HEK293 (cell line): ENCODE measurements around the gene CDHR1.

Experiments
- CTCF ChIA-PET: fragments of 350-600 bp; formaldehyde crosslinking; extraction: SDS; loops from one replicate; lab custom pipeline; 2021; ENCODE audit warnings: antibody characterized with exemption; lab: Yijun Ruan, JAX
- POLR2A ChIA-PET: fragments of 300-600 bp; formaldehyde crosslinking; extraction: SDS; loops from one replicate; lab custom pipeline; 2020; ENCODE audit warnings: antibody characterized with exemption, inconsistent platforms; lab: Yijun Ruan, JAX
- H3K27ac ChIP-seq: fragments of 200-500 bp; sonication (Bioruptor generic); 2 replicates; pipeline ENCODE4 v1.5.1; 2014; ENCODE audit warnings: low read depth, low read length, control low read depth, inconsistent platforms; ENCODE audit errors: extremely low read depth
- H3K36me3 ChIP-seq, 2 experiments: fragments of 200-500 bp in 1 of 2; sonication (Bioruptor generic) in 1 of 2; 1 replicate in 1 of 2; 2 replicates in 1 of 2; pipeline ENCODE4 v1.5.1; 2014 to 2017; ENCODE audit warnings: inconsistent platforms in 2 of 2, low read length in 2 of 2; ENCODE audit not compliant: control insufficient read depth in 2 of 2, insufficient read depth in 1 of 2
- H3K4me1 ChIP-seq: fragments of 200-500 bp; sonication (Bioruptor generic); 2 replicates; pipeline ENCODE4 v1.5.1; 2014; ENCODE audit warnings: mild to moderate bottlenecking, low read length, inconsistent platforms; ENCODE audit not compliant: control insufficient read depth, insufficient read depth
- H3K4me3 ChIP-seq: 2 replicates; pipeline ENCODE4 v1.5.1; 2011; ENCODE audit warnings: low read depth, mild to moderate bottlenecking, control low read depth, low read length, moderate library complexity
- H3K9me3 ChIP-seq: fragments of 200-500 bp; sonication (Bioruptor generic); 2 replicates; pipeline ENCODE4 v1.5.1; 2014; ENCODE audit warnings: low read depth, low read length, inconsistent platforms; ENCODE audit not compliant: control insufficient read depth, insufficient read depth
- AEBP2 ChIP-seq: fragments of 450-650 bp; formaldehyde crosslinking; IDR thresholded peaks from 2 replicates; pipeline ENCODE4 v1.5.1; 2016; ENCODE audit warnings: missing biosample characterization, missing genetic modification characterization, borderline replicate concordance
- BCL11A ChIP-seq: fragments of 450-650 bp; formaldehyde crosslinking; IDR thresholded peaks from 2 replicates; pipeline ENCODE4 v1.5.1; 2016; ENCODE audit warnings: low read depth, missing biosample characterization, missing genetic modification characterization
- BCL11B ChIP-seq: fragments of 450-650 bp; formaldehyde crosslinking; IDR thresholded peaks from 2 replicates; pipeline ENCODE4 v1.5.1; 2016; ENCODE audit warnings: low read depth, missing biosample characterization, missing genetic modification characterization
- OSR2 ChIP-seq: fragments of 450-650 bp; formaldehyde crosslinking; IDR thresholded peaks from 2 replicates; pipeline ENCODE4 v1.5.1; 2016; ENCODE audit warnings: missing biosample characterization, missing genetic modification characterization
- PBX3 ChIP-seq: sonication (generic); formaldehyde crosslinking; IDR thresholded peaks from 2 replicates; pipeline ENCODE4 v1.8.1; 2022; ENCODE audit warnings: mild to moderate bottlenecking, moderate library complexity, missing genetic modification reagents
- SP2 ChIP-seq: fragments of 450-650 bp; formaldehyde crosslinking; IDR thresholded peaks from 2 replicates; pipeline ENCODE4 v1.5.1; 2016; ENCODE audit warnings: missing biosample characterization, missing genetic modification characterization
- ZNF121 ChIP-seq: fragments of 450-650 bp; formaldehyde crosslinking; IDR thresholded peaks from 2 replicates; pipeline ENCODE4 v1.5.1; 2016; ENCODE audit warnings: missing biosample characterization, missing genetic modification characterization
- ZNF138 ChIP-seq: fragments of 450-650 bp; formaldehyde crosslinking; IDR thresholded peaks from 2 replicates; pipeline ENCODE4 v1.5.1; 2016; ENCODE audit warnings: missing biosample characterization, missing genetic modification characterization, borderline replicate concordance
- ZNF157 ChIP-seq: fragments of 450-650 bp; formaldehyde crosslinking; IDR thresholded peaks from 2 replicates; pipeline ENCODE4 v1.5.1; 2016; ENCODE audit warnings: missing biosample characterization, missing genetic modification characterization
- ZNF362 ChIP-seq: fragments of 450-650 bp; formaldehyde crosslinking; IDR thresholded peaks from 2 replicates; pipeline ENCODE4 v1.5.1; 2016; ENCODE audit warnings: missing biosample characterization, missing genetic modification characterization
- ZNF394 ChIP-seq: fragments of 450-650 bp; formaldehyde crosslinking; IDR thresholded peaks from 2 replicates; pipeline ENCODE4 v1.5.1; 2016; ENCODE audit warnings: missing biosample characterization, missing genetic modification characterization, mild to moderate bottlenecking, moderate library complexity, borderline replicate concordance
- ZNF398 ChIP-seq: fragments of 450-650 bp; formaldehyde crosslinking; IDR thresholded peaks from 2 replicates; pipeline ENCODE4 v1.5.1; 2017; ENCODE audit warnings: missing biosample characterization, missing genetic modification characterization
- ZNF561 ChIP-seq: fragments of 450-650 bp; IDR thresholded peaks from 2 replicates; pipeline ENCODE4 v1.5.1; 2018; ENCODE audit warnings: missing biosample characterization, missing genetic modification characterization, borderline replicate concordance
- ZNF654 ChIP-seq: fragments of 450-650 bp; formaldehyde crosslinking; IDR thresholded peaks from 2 replicates; pipeline ENCODE4 v1.5.1; 2016; ENCODE audit warnings: low read depth, missing biosample characterization, missing genetic modification characterization
- TF ChIP-seq, protein P1 (sequence below): fragments of 450-650 bp; formaldehyde crosslinking; IDR thresholded peaks from 2 replicates; pipeline ENCODE4 v1.5.1; 2016; ENCODE audit warnings: missing biosample characterization, missing genetic modification characterization
- TF ChIP-seq, protein P2 (sequence below): fragments of 450-650 bp; formaldehyde crosslinking; IDR thresholded peaks from 2 replicates; pipeline ENCODE4 v1.5.1; 2016; ENCODE audit warnings: missing biosample characterization, missing genetic modification characterization
- TF ChIP-seq, protein P3 (sequence below): fragments of 450-650 bp; formaldehyde crosslinking; IDR thresholded peaks from 2 replicates; pipeline ENCODE4; 2016; ENCODE audit warnings: missing biosample characterization, missing genetic modification characterization

CDHR1 gene

DNA sequence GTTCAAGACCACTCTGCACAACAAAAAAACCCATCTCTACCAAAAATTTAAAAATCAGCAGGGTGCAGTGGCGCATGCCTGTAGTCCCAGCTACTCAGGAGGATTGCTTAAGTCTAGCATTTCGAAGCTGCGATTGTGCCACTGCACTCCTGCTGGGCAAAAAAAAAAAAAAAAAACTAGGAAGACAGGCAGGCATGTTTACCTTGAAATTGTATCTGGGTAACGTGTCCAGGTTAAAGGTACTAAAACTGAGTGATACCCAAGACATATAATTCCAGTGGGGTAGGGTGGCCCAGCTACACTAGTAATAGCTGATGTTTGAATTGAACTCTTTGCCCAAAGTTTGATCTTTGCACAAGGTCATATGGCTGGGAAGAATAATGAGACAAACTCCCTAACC lies 38.8 kb upstream of the CDHR1 start (continued):
- TF ChIP-seq ZNF398 (tag by site-specific recombination) (no peak), ZNF654 (tag by site-specific recombination) (no peak), PBX3 (CRISPR knock-in tag) (no peak), BCL11A (tag by site-specific recombination) (no peak), ZNF394 (tag by site-specific recombination) (no peak), ZNF561 (no peak), OSR2 (tag by site-specific recombination) (no peak)
- TF ChIP-seq, protein P1, sequence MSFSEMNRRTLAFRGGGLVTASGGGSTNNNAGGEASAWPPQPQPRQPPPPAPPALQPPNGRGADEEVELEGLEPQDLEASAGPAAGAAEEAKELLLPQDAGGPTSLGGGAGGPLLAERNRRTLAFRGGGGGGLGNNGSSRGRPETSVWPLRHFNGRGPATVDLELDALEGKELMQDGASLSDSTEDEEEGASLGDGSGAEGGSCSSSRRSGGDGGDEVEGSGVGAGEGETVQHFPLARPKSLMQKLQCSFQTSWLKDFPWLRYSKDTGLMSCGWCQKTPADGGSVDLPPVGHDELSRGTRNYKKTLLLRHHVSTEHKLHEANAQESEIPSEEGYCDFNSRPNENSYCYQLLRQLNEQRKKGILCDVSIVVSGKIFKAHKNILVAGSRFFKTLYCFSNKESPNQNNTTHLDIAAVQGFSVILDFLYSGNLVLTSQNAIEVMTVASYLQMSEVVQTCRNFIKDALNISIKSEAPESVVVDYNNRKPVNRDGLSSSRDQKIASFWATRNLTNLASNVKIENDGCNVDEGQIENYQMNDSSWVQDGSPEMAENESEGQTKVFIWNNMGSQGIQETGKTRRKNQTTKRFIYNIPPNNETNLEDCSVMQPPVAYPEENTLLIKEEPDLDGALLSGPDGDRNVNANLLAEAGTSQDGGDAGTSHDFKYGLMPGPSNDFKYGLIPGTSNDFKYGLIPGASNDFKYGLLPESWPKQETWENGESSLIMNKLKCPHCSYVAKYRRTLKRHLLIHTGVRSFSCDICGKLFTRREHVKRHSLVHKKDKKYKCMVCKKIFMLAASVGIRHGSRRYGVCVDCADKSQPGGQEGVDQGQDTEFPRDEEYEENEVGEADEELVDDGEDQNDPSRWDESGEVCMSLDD (tag by site-specific recombination): no peak
- TF ChIP-seq, protein P2, sequence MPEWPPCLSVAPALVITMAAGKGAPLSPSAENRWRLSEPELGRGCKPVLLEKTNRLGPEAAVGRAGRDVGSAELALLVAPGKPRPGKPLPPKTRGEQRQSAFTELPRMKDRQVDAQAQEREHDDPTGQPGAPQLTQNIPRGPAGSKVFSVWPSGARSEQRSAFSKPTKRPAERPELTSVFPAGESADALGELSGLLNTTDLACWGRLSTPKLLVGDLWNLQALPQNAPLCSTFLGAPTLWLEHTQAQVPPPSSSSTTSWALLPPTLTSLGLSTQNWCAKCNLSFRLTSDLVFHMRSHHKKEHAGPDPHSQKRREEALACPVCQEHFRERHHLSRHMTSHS (tag by site-specific recombination): no peak

- Histone ChIP-seq H3K36me3 (peaks cover 34 to 39% of the 10 kb centered on the region in 2 experiments), H3K4me3 (no peak overlapping the region), H3K27ac (no peak overlapping the region), H3K4me1 (peaks cover 3% of the 10 kb centered on the region; the same call in 1 of the 2 replicates), H3K9me3 (no peaks in the 10 kb centered on the region)
- POLR2A ChIA-PET: interaction anchor here (1.2 kb wide), 1 partner anchor 17 kb away, joined by 3 read pairs; the partner anchor contains the start of gene GHITM
- no peak for TF ChIP-seq AEBP2 (tag by site-specific recombination)
- TF ChIP-seq, protein P3, sequence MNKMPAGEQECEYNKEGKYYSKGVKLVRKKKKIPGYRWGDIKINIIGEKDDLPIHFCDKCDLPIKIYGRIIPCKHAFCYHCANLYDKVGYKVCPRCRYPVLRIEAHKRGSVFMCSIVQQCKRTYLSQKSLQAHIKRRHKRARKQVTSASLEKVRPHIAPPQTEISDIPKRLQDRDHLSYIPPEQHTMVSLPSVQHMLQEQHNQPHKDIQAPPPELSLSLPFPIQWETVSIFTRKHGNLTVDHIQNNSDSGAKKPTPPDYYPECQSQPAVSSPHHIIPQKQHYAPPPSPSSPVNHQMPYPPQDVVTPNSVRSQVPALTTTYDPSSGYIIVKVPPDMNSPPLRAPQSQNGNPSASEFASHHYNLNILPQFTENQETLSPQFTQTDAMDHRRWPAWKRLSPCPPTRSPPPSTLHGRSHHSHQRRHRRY (tag by site-specific recombination): no peak
- TF ChIP-seq ZNF398 (tag by site-specific recombination): no peak
- no peak for TF ChIP-seq ZNF121
- TF ChIP-seq ZNF157 (tag by site-specific recombination): no peak
- no peak for TF ChIP-seq SP2
- no peak for TF ChIP-seq ZNF138 (tag by site-specific recombination)
- no peak for TF ChIP-seq BCL11B (tag by site-specific recombination)
- TF ChIP-seq ZNF362 (tag by site-specific recombination): no peak
- CTCF ChIA-PET: interaction anchor here (1.4 kb wide), 1 partner anchor 8 kb away, joined by 11 read pairs; no protein-coding TSS in a partner anchor
Observed at GRCh38 chr10:84156009-84156408, 38.3 kb upstream of the CDHR1 start.
